Prostate gland (tissue), 2 donors: Measurements from ENCODE around the gene CCDC192. TPM values are rescaled to one million over a fixed set of nuclear protein-coding genes. Genes with fewer than 3 reads are reported as not detected.

Source experiments
- DNase-seq: peaks from one replicate; pipeline ENCODE4 v3.0.0-alpha.2; 2019; ENCODE audit warnings: low spot score
- H3K27ac ChIP-seq, 2 donors: fragments of 200-600 bp; sonication (generic); 2 replicates each; pipeline ENCODE4 v1.5.1; 2017 to 2019
- H3K27me3 ChIP-seq: fragments of 200-600 bp; sonication (generic); replicated peaks from 2 replicates; pipeline ENCODE4 v1.5.1; 2019; ENCODE audit not compliant: insufficient read depth
- H3K36me3 ChIP-seq, 2 donors: fragments of 200-600 bp; sonication (generic); 1 replicate in 1 of 2; 2 replicates in 1 of 2; pipeline versions ENCODE4 v1.5.1 to v1.8.1; 2017 to 2019
- H3K4me1 ChIP-seq: fragments of 200-600 bp; sonication (generic); replicated peaks from 2 replicates; pipeline ENCODE4 v1.5.1; 2019
- H3K4me3 ChIP-seq, 2 donors: fragments of 200-600 bp; sonication (generic); 2 replicates each; pipeline ENCODE4 v1.5.1; 2017 to 2019
- H3K9me3 ChIP-seq: fragments of 200-600 bp; sonication (generic); 2 replicates; pipeline ENCODE4 v1.5.1; 2017
- CTCF ChIP-seq, 4 experiments: fragments of 200-600 bp in 2 of 4; fragments of 450-650 bp in 2 of 4; sonication (generic) in 2 of 4; IDR thresholded peaks; 1 replicate in 3 of 4; 2 replicates in 1 of 4; pipeline ENCODE4 v1.5.1; 2016 to 2019; ENCODE audit warnings: antibody characterized with exemption in 4 of 4, mild to moderate bottlenecking in 2 of 4, moderate library complexity in 2 of 4
- POLR2A ChIP-seq: fragments of 450-650 bp; IDR thresholded peaks from one replicate; pipeline ENCODE4 v1.6.1; 2016; ENCODE audit warnings: antibody characterized with exemption, mild to moderate bottlenecking
- POLR2AphosphoS5 ChIP-seq: sonication (generic); formaldehyde crosslinking; IDR thresholded peaks from one replicate; pipeline ENCODE4 v1.6.1; 2017; ENCODE audit warnings: antibody characterized with exemption
- WGBS: methylation state at CpG from one replicate; pipeline ENCODE4 v1.1.5; 2018; 5-methylcytosine and 5-hydroxymethylcytosine counted together
- intact Hi-C: fragments of 100-400 bp; cut with DNase I; formaldehyde crosslinking; loops from one replicate; pipeline ENCODE4 v1.14.2; 2022
- total RNA-seq, 2 donors: library from RNA; depleted of rRNA; stranded (reverse); fragments of >200 nt; gene quantifications; one replicate each; pipeline ENCODE4 v1.1.0, GENCODE V29; 2016

CCDC192 gene
- total RNA-seq, 2 donors from 2014 or later, result not detected

DNA sequence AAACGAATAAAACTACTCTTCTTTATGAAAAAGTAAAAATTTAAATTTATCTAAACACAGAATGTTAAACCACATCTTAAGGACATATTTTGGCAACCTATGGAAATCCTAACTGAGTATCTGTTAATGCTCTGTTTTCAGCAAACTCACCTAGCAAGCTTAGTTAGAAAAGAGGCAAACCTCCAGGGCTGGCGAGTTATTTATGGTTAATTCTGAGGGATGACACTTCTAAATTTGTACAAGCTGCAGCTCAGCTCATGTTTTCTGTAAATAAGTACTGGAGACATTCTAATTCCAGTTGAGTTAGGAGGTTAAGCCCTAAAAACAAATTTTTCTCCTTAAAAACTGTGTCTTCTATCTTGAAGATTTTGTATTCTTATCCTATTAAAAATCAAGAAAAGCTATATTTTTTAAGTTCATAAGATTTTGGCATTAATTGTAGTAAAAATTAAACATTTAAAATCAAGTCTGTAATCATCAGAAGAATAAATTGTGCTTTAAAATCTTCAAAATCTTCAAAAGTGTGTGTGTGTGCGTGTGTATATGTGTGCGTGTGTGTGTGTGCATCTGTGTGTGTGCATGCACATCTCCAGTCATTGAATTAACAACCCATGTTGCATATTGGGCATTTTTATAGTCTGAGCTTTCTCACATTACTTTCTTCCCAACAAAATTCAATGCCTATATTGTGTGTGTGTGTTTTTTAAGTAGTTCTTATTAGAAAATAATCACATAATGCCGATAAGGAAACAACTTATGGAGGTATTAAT is 127.8 kb downstream of the CCDC192 start:
- DNase-seq, result no peak
- Histone ChIP-seq H3K4me3 (no peak overlapping the region), H3K36me3 (no peaks in the 10 kb centered on the region), H3K4me1 (peaks cover 16% of the 10 kb centered on the region), H3K27me3 (no peaks in the 10 kb centered on the region), H3K9me3 (no peaks in the 10 kb centered on the region), H3K27ac (no peak overlapping the region)
- WGBS, result 76% methylated on average over 5 of the region's 5 CpGs
- TF ChIP-seq POLR2AphosphoS5 (no peak), POLR2A (no peak), CTCF (IDR thresholded peaks at IDR 0.05) (no peak)
- intact Hi-C loops, result no loop called here

DNA sequence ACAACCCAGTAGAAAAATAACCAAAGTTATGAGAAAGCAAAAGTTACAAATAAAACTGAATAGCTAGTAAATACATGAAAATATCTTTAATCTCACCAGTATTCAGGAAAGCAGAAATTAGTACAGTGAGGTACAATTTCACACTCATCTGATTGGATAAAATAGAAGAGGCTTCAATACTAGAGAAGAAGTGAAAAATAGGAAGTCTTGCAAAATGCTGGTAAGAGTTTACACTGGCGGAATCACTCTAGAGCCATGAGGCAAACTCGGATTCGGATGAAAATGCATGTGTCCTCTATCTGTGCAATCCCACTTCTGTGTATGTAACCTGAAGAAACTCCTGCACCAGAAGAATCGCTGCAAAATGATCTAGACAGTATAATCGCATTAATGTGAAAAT is 128.9 kb downstream of the CCDC192 start:
- TF ChIP-seq CTCF (IDR thresholded peaks at IDR 0.05) (no peak), POLR2A (no peak), POLR2AphosphoS5 (no peak)
- Histone ChIP-seq H3K4me1 (peaks cover 12% of the 10 kb centered on the region), H3K4me3 (no peak overlapping the region), H3K9me3 (no peaks in the 10 kb centered on the region), H3K27me3 (no peaks in the 10 kb centered on the region), H3K27ac (no peak overlapping the region), H3K36me3 (no peaks in the 10 kb centered on the region)
- intact Hi-C loops, result no loop called here
- WGBS, result 98% methylated on average over 5 of the region's 5 CpGs
- DNase-seq, result no peak

DNA sequence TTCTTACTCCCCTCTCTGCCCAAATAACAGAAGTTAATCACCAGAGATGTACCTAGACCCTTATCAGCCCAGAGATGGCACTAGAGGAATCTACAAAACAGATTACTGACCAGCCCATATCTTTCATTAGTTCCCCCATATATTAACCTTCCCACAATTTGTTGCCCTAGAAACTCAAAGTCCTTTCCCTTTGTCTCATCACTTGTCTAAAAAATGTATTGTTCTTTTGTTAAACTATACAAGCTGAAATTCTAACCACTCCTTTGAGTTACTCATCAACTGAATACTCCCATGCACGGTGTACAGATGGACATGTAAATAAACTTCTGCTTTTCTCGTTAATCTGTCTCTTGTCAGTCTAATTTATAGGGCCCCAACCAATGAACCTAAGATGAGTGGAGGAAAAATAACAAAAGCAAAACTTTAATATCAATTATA is 130.9 kb downstream of the CCDC192 start:
- no peak overlapping the region for H3K4me3 ChIP-seq
- H3K4me1 ChIP-seq, result peaks cover 5% of the 10 kb centered on the region
- WGBS, result 4% methylated on average over 2 of the region's 2 CpGs
- H3K27ac ChIP-seq, result no peak overlapping the region
- DNase-seq, result no peak
- H3K27me3 ChIP-seq, result no peaks in the 10 kb centered on the region
- no peak for TF ChIP-seq CTCF (IDR thresholded peaks at IDR 0.05)
- peak; percentile 26 for TF ChIP-seq POLR2AphosphoS5
- no peak for TF ChIP-seq POLR2A
- no peaks in the 10 kb centered on the region for H3K9me3 ChIP-seq
- intact Hi-C loops, result no loop called here
- H3K36me3 ChIP-seq, result no peaks in the 10 kb centered on the region

- Histone ChIP-seq H3K9me3 (no peaks in the 10 kb centered on the region), H3K27ac (no peak overlapping the region), H3K4me3 (no peak overlapping the region), H3K36me3 (no peaks in the 10 kb centered on the region), H3K27me3 (no peaks in the 10 kb centered on the region), H3K4me1 (peaks cover 5% of the 10 kb centered on the region)
- intact Hi-C loops, result no loop called here
- WGBS, result 32% methylated on average over 5 of the region's 5 CpGs
- no peak for DNase-seq
- TF ChIP-seq POLR2AphosphoS5, result no peak
Observed at GRCh38 chr5:127834554-127834953, 131.4 kb downstream of the CCDC192 start.

DNA sequence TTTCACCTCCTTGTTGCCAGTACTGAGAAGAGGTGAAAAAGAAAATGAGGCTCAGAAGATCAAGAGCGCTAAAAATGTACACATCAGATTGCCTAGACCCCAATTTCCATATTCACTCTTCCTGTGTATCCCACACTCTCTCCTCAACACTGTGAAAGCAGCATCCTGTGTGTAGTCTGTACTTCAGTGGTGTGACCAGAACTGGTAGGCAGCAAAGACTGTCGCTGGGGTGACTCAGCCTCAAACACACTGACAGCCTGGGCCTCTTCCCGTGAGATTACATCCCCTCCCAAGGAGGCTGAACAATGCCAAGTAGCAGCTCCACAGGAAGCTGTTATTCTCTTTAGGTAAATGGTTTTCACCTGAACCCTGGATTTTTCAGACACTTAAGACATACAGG is 135.5 kb downstream of the CCDC192 start:
- TF ChIP-seq CTCF (IDR thresholded peaks at IDR 0.05) (no peak), POLR2AphosphoS5 (no peak), POLR2A (no peak)
- H3K4me3 ChIP-seq, result no peak overlapping the region
- H3K27ac ChIP-seq, result no peak overlapping the region
- WGBS, result 78% methylated on average over 3 of the region's 3 CpGs
- H3K36me3 ChIP-seq, result no peaks in the 10 kb centered on the region
- intact Hi-C loops, result no loop called here
- no peaks in the 10 kb centered on the region for H3K9me3 ChIP-seq
- DNase-seq, result no peak
- no peaks in the 10 kb centered on the region for H3K27me3 ChIP-seq
- H3K4me1 ChIP-seq, result peaks cover 5% of the 10 kb centered on the region
